Ovary (tissue), 9 donors: Measurements from ENCODE around the gene OR4K13. TPM values are rescaled to one million over a fixed set of nuclear protein-coding genes. Genes with fewer than 3 reads are reported as not detected.

ENCODE experiments used
- DNase-seq, 5 donors: peaks; one replicate each; pipeline ENCODE4 v3.0.0-alpha.2; 2019 to 2020
- H3K27ac ChIP-seq, 2 donors: fragments of 200-600 bp; one replicate each; pipeline versions ENCODE4 v1.5.1 to v1.8.0; 2019 to 2022
- H3K27me3 ChIP-seq: fragments of 200-600 bp; one replicate; pipeline ENCODE4 v1.8.0; 2022
- H3K36me3 ChIP-seq: fragments of 200-600 bp; sonication (generic); one replicate; pipeline ENCODE4 v1.5.1; 2019
- H3K4me1 ChIP-seq: one replicate; pipeline ENCODE4 v1.8.1; 2013; ENCODE audit warnings: mild to moderate bottlenecking, moderate library complexity; ENCODE audit not compliant: insufficient read depth
- H3K4me3 ChIP-seq: fragments of 200-600 bp; sonication (generic); one replicate; pipeline ENCODE4 v1.5.1; 2017
- H3K9me3 ChIP-seq, 2 donors: fragments of 200-600 bp in 1 of 2; sonication (generic) in 1 of 2; one replicate each; pipeline versions ENCODE4 v1.5.1 to v1.8.1; 2013 to 2019; ENCODE audit warnings: mild to moderate bottlenecking in 1 of 2, moderate library complexity in 1 of 2
- CTCF ChIP-seq, 3 donors: fragments of 450-650 bp in 2 of 3; fragments of 200-600 bp in 1 of 3; IDR thresholded peaks; one replicate each; pipeline versions ENCODE4 v1.5.1 to v1.8.0; 2016 to 2022; ENCODE audit warnings: antibody characterized with exemption in 3 of 3, mild to moderate bottlenecking in 1 of 3
- EP300 ChIP-seq: sonication (generic); formaldehyde crosslinking; IDR thresholded peaks from one replicate; pipeline ENCODE4 v1.6.1; 2017; ENCODE audit warnings: antibody characterized with exemption
- POLR2A ChIP-seq: fragments of 450-650 bp; IDR thresholded peaks from one replicate; pipeline ENCODE4 v1.6.1; 2017; ENCODE audit warnings: antibody characterized with exemption, mild to moderate bottlenecking, moderate library complexity
- WGBS, 3 donors: extraction: QIAGEN DNeasy Blood & Tissue Kit in 1 of 3; methylation state at CpG; one replicate each; pipeline versions ENCODE4 v1.1.5 to v1.1.7; 2013 to 2017; 5-methylcytosine and 5-hydroxymethylcytosine counted together
- intact Hi-C, 4 donors: fragments of 100-400 bp; cut with DNase I; formaldehyde crosslinking; loops; one replicate each; pipeline versions ENCODE4 v1.11.0 to v1.15.1; 2022 to 2023
- polyA plus RNA-seq, 2 donors: library from polyadenylated mRNA; stranded (reverse); fragments of 200-250 nt in 1 of 2; fragments of 350-450 nt in 1 of 2; fragmentation: Illumina TruSeq in 1 of 2; extraction: RNeasy Lipid Tissue Mini Kit (QIAGEN cat#74804) in 1 of 2; gene quantifications; one replicate each; pipeline ENCODE4 v1.2.3, GENCODE V29; 2013 to 2014
- total RNA-seq, 7 donors: library from RNA; depleted of rRNA in 2 of 7; stranded (reverse); fragments of >200 nt in 2 of 7; fragmentation: NEBNext Ultra II Directional in 3 of 7; extraction: Animal tissue kit (Norgen Biotek cat#: 25700) in 3 of 7; gene quantifications; one replicate each; pipeline versions ENCODE4 v1.1.0 to v1.2.4, GENCODE V29; 2016 to 2023
- donor health status: DM: no; HTN: no; CAD: no; lungs with moderate emphysema.
- donor health status: DM: no; HTN: no; CAD: no.
- donor health status: Bipolar disorder and iron deficiency.
- donor health status: DM: yes; HTN: yes; CAD: no.
- donor health status: DM: no; HTN: no; CAD: no.
- donor health status: DM: yes; HTN: yes; CAD: no.

Gene OR4K13
- total and polyA plus RNA-seq, 9 donors, result not detected

GRCh38 chr14:20001863-20002262 is 34.0 kb downstream of the OR4K13 start, which contains the start of gene OR4Q2:
Gene OR4Q2 (plus strand): TSS chr14:20002163.
- no peaks in the 10 kb centered on the region for H3K9me3 ChIP-seq
- no peaks in the 10 kb centered on the region for H3K4me1 ChIP-seq
- no peak within 1 kb of the TSS for H3K27ac ChIP-seq
- intact Hi-C loops, result no loop called here
- H3K27me3 ChIP-seq, result no peaks in the 10 kb centered on the region
- no peak within 1 kb of the TSS for H3K4me3 ChIP-seq
- TF ChIP-seq POLR2A, result no peak
- no peak for TF ChIP-seq CTCF (IDR thresholded peaks at IDR 0.05)
- no peak for TF ChIP-seq EP300
- no peaks in the 10 kb centered on the region for H3K36me3 ChIP-seq
- DNase-seq, result no peak

GRCh38 chr14:19993438-19993837 is 42.4 kb downstream of the OR4K13 start:
- H3K4me1 ChIP-seq, result no peaks in the 10 kb centered on the region
- WGBS, 3 donors, result 57 to 65% (median 62%) methylated on average over 2 of the region's 2 CpGs
- H3K36me3 ChIP-seq, result no peaks in the 10 kb centered on the region
- intact Hi-C loops, result no loop called here
- H3K9me3 ChIP-seq, result no peaks in the 10 kb centered on the region
- no peak overlapping the region for H3K27ac ChIP-seq
- DNase-seq, result no peak
- no peak for TF ChIP-seq EP300
- no peak for TF ChIP-seq CTCF (IDR thresholded peaks at IDR 0.05)
- no peak for TF ChIP-seq POLR2A
- no peaks in the 10 kb centered on the region for H3K27me3 ChIP-seq
- H3K4me3 ChIP-seq, result no peak overlapping the region

Other genes with a start within 250 kb of the OR4K13 start
- gene OR4N2, start 232.3 kb downstream of the OR4K13 start, total RNA-seq, result not detected
- gene OR4N2, start 232.3 kb downstream of the OR4K13 start, polyA plus RNA-seq, result not detected
- gene OR4K2, start 160.9 kb downstream of the OR4K13 start, total RNA-seq, result not detected
- gene OR4K2, start 160.9 kb downstream of the OR4K13 start, polyA plus RNA-seq, result not detected
- gene OR4K5, start 115.4 kb downstream of the OR4K13 start, total RNA-seq, result not detected
- gene OR4K5, start 115.4 kb downstream of the OR4K13 start, polyA plus RNA-seq, result not detected
- not detected for gene OR4K1, start 105.1 kb downstream of the OR4K13 start, total RNA-seq
- not detected for gene OR4K1, start 105.1 kb downstream of the OR4K13 start, polyA plus RNA-seq
- not detected for gene OR4K15, start 60.4 kb downstream of the OR4K13 start, total RNA-seq
- gene OR4K15, start 60.4 kb downstream of the OR4K13 start, polyA plus RNA-seq, result not detected
- not detected for gene OR4Q2, start 33.9 kb downstream of the OR4K13 start, total RNA-seq
- gene OR4Q2, start 33.9 kb downstream of the OR4K13 start, polyA plus RNA-seq, result not detected
- not detected for gene OR4K14, start 16.7 kb downstream of the OR4K13 start, total RNA-seq
- gene OR4K14, start 16.7 kb downstream of the OR4K13 start, polyA plus RNA-seq, result not detected
- gene OR4L1, start 24.0 kb upstream of the OR4K13 start, total RNA-seq, result not detected
- not detected for gene OR4L1, start 24.0 kb upstream of the OR4K13 start, polyA plus RNA-seq
- gene OR4K17, start 74.7 kb upstream of the OR4K13 start, total RNA-seq, result not detected
- gene OR4K17, start 74.7 kb upstream of the OR4K13 start, polyA plus RNA-seq, result not detected
- gene OR4N5, start 102.8 kb upstream of the OR4K13 start, total RNA-seq, result not detected
- not detected for gene OR4N5, start 102.8 kb upstream of the OR4K13 start, polyA plus RNA-seq
- not detected for gene OR11G2, start 154.9 kb upstream of the OR4K13 start, total RNA-seq
- not detected for gene OR11G2, start 154.9 kb upstream of the OR4K13 start, polyA plus RNA-seq
- not detected for gene OR11H6, start 187.7 kb upstream of the OR4K13 start, total RNA-seq
- gene OR11H6, start 187.7 kb upstream of the OR4K13 start, polyA plus RNA-seq, result not detected
- not detected for gene OR11H7, start 192.9 kb upstream of the OR4K13 start, total RNA-seq
- gene OR11H7, start 192.9 kb upstream of the OR4K13 start, polyA plus RNA-seq, result not detected
- gene OR11H4, start 203.2 kb upstream of the OR4K13 start, total RNA-seq, result not detected
- not detected for gene OR11H4, start 203.2 kb upstream of the OR4K13 start, polyA plus RNA-seq